Sigmoid colon (tissue), 7 donors: Measurements from ENCODE around the gene STK10. TPM values are rescaled to one million over a fixed set of nuclear protein-coding genes. Genes with fewer than 3 reads are reported as not detected.

Experiments used
- DNase-seq: peaks from one replicate; pipeline ENCODE4 v3.0.0-alpha.2; 2019
- H3K27ac ChIP-seq, 4 donors: fragments of 200-600 bp; sonication (generic); one replicate each; pipeline ENCODE4 v1.5.1; 2016 to 2019; ENCODE audit warnings: mild to moderate bottlenecking in 1 of 4
- H3K27me3 ChIP-seq, 3 donors: fragments of 200-600 bp; sonication (generic); one replicate each; pipeline ENCODE4 v1.5.1; 2019; ENCODE audit warnings: mild to moderate bottlenecking in 1 of 3
- H3K36me3 ChIP-seq, 4 donors: fragments of 200-600 bp; sonication (generic); one replicate each; pipeline ENCODE4 v1.5.1; 2016 to 2019
- H3K4me1 ChIP-seq, 4 donors: fragments of 200-600 bp; sonication (generic); one replicate each; pipeline ENCODE4 v1.5.1; 2017 to 2019
- H3K4me3 ChIP-seq, 4 donors: fragments of 200-600 bp; sonication (generic); one replicate each; pipeline ENCODE4 v1.5.1; 2017 to 2019; ENCODE audit warnings: mild to moderate bottlenecking in 2 of 4, moderate library complexity in 1 of 4
- H3K9me3 ChIP-seq, 4 donors: fragments of 200-600 bp in 3 of 4; sonication (generic) in 3 of 4; one replicate each; pipeline versions ENCODE4 v1.5.1 to v1.6.1; 2013 to 2019
- EP300 ChIP-seq, 4 donors: sonication (generic); formaldehyde crosslinking; IDR thresholded peaks; one replicate each; pipeline ENCODE4 v1.6.1; 2017; ENCODE audit warnings: antibody characterized with exemption in 4 of 4
- POLR2A ChIP-seq, 2 donors: fragments of 450-650 bp; IDR thresholded peaks; one replicate each; pipeline ENCODE4 v1.6.1; 2016; ENCODE audit warnings: antibody characterized with exemption in 2 of 2, mild to moderate bottlenecking in 2 of 2, moderate library complexity in 2 of 2
- POLR2AphosphoS5 ChIP-seq, 4 donors: sonication (generic); formaldehyde crosslinking; IDR thresholded peaks; one replicate each; pipeline ENCODE4 v1.6.1; 2017; ENCODE audit warnings: antibody characterized with exemption in 4 of 4
- WGBS, 2 donors: extraction: QIAGEN DNeasy Blood & Tissue Kit; methylation state at CpG; one replicate each; pipeline ENCODE4 v1.1.7; 2013; 5-methylcytosine and 5-hydroxymethylcytosine counted together
- intact Hi-C: fragments of 100-400 bp; cut with DNase I; formaldehyde crosslinking; loops from one replicate; pipeline ENCODE4 v1.15.1; 2023
- polyA plus RNA-seq, 3 donors: library from polyadenylated mRNA; stranded (reverse); fragments of 200-250 nt; gene quantifications; one replicate each; pipeline ENCODE4 v1.2.3, GENCODE V29; 2013
- total RNA-seq, 4 donors: library from RNA; depleted of rRNA; stranded (reverse); fragments of >200 nt; gene quantifications; one replicate each; pipeline ENCODE4 v1.1.0, GENCODE V29; 2016
- TF ChIP-seq, protein P1 (sequence below), 4 experiments: fragments of 450-650 bp in 3 of 4; fragments of 200-600 bp in 1 of 4; IDR thresholded peaks; one replicate each; pipeline ENCODE4 v1.5.1; 2016 to 2019; ENCODE audit warnings: antibody characterized with exemption in 4 of 4, mild to moderate bottlenecking in 3 of 4, moderate library complexity in 2 of 4
- donor health status: healthy with polysubstance abuse.
- donor health status: Bipolar disorder and iron deficiency.
- donor health status: healthy.

The STK10 gene
- total and polyA plus RNA-seq, 7 donors = 4.2 to 28.6 (median 12.5) TPM

DNA sequence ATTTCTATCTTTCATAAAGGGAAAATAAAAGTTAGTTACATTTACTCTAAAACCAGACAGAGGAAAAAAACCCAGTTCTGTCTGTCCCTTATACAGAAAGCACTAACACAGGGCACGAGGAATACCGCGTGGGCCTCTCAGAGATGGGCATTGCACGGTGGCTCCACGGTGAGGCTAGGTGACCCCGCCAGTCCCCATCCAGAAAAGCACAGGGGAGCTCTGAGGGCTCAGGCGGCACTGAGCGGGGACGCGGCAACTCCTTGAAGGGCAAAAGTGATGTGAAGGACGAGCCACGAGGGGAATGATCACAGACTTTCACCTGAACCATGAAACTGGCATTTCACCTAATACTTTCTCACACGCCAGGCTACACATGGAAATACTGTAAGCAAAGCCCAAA lies 145.8 kb downstream of the STK10 start:
- Histone ChIP-seq H3K27me3 (no peaks in the 10 kb centered on the region), H3K9me3 (no peaks in the 10 kb centered on the region), H3K4me3 (no peak overlapping the region), H3K36me3 (peaks cover 0 to 13% (median 4%) of the 10 kb centered on the region in 4 donors), H3K27ac (no peak overlapping the region), H3K4me1 (no peaks in the 10 kb centered on the region)
- WGBS, 2 donors = 88 to 92% methylated on average over 13 of the region's 13 CpGs
- TF ChIP-seq POLR2A (IDR thresholded peaks at IDR 0.05) (no peak), EP300 (IDR thresholded peaks at IDR 0.05) (no peak), POLR2AphosphoS5 (IDR thresholded peaks at IDR 0.05) (no peak)
- TF ChIP-seq, protein P1, sequence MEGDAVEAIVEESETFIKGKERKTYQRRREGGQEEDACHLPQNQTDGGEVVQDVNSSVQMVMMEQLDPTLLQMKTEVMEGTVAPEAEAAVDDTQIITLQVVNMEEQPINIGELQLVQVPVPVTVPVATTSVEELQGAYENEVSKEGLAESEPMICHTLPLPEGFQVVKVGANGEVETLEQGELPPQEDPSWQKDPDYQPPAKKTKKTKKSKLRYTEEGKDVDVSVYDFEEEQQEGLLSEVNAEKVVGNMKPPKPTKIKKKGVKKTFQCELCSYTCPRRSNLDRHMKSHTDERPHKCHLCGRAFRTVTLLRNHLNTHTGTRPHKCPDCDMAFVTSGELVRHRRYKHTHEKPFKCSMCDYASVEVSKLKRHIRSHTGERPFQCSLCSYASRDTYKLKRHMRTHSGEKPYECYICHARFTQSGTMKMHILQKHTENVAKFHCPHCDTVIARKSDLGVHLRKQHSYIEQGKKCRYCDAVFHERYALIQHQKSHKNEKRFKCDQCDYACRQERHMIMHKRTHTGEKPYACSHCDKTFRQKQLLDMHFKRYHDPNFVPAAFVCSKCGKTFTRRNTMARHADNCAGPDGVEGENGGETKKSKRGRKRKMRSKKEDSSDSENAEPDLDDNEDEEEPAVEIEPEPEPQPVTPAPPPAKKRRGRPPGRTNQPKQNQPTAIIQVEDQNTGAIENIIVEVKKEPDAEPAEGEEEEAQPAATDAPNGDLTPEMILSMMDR (IDR thresholded peaks at IDR 0.05) = no peak
- no peak for DNase-seq
- intact Hi-C loops = loop anchor here (10.0 kb wide), 1 partner anchor 627 kb away; the partner anchor contains the start of gene FGF18

DNA sequence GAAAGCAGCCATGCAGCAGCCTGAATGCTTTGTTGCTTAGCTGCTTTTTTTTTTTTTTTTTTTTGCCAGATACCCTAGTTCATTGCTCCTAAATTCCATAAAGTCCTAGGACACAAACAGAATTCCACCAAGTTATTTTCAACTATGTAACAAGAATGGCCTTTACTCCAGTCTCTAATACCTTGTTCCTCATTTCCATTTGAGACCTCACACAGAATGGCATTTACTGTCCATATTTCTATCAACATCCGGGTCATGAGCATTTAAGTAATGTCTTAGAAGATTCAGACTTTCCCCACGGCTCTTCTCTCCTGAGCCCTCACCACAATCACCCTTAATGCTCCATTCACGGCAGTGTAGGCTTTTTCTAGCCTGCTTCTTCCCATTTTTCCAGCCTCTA lies 149.9 kb downstream of the STK10 start:
- peaks cover 0 to under 1% (median 0%) of the 10 kb centered on the region in 4 donors for H3K36me3 ChIP-seq
- H3K9me3 ChIP-seq = no peaks in the 10 kb centered on the region
- TF ChIP-seq POLR2A (IDR thresholded peaks at IDR 0.05) = no peak
- TF ChIP-seq, protein P1 (IDR thresholded peaks at IDR 0.05) = no peak
- TF ChIP-seq EP300 (IDR thresholded peaks at IDR 0.05) = no peak
- no peak for TF ChIP-seq POLR2AphosphoS5 (IDR thresholded peaks at IDR 0.05)
- no peak overlapping the region for H3K27ac ChIP-seq
- no peak for DNase-seq
- no peaks in the 10 kb centered on the region for H3K4me1 ChIP-seq
- no peak overlapping the region for H3K4me3 ChIP-seq
- intact Hi-C loops = no loop called here
- WGBS, 2 donors = 74 to 90% methylated on average over 3 of the region's 3 CpGs
- no peaks in the 10 kb centered on the region for H3K27me3 ChIP-seq

GRCh38 chr5:172035049-172035448 lies 153.0 kb downstream of the STK10 start:
- Histone ChIP-seq H3K4me1 (no peaks in the 10 kb centered on the region), H3K9me3 (no peaks in the 10 kb centered on the region), H3K4me3 (no peak overlapping the region), H3K27ac (no peak overlapping the region), H3K27me3 (no peaks in the 10 kb centered on the region), H3K36me3 (no peaks in the 10 kb centered on the region)
- TF ChIP-seq EP300 (IDR thresholded peaks at IDR 0.05) (no peak), POLR2AphosphoS5 (IDR thresholded peaks at IDR 0.05) (no peak), POLR2A (IDR thresholded peaks at IDR 0.05) (no peak)
- TF ChIP-seq, protein P1 (IDR thresholded peaks at IDR 0.05) = no peak
- no peak for DNase-seq
- intact Hi-C loops = no loop called here
- 12 to 17% methylated on average over 2 of the region's 2 CpGs for WGBS, 2 donors

DNA sequence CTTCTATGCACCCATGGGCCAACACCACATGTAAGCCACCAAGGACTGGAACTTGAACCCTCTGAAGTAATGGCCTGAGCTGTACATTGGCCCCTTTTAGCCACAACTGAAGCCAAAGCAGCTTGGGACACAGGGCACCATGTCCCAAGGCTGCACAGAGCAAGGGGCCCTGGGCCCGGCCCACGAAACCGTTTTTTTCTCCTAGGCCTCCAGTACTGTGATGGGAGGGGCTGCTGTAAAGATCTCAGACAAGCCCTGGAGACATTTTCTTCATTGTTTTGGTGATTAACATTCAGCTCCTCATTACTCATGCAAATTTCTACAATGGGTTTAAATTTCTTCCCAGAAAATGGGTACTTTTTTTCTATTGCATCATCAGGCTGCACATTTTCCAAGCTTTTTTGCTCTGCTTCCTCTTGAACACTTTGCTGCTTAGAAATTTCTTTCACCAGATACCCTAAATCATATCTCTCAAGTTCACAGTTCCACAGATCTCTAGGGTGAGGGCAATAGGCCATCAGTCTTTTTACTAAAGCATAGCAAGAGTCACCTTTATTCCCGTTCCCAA lies 156.0 kb downstream of the STK10 start:
- Histone ChIP-seq H3K27me3 (no peaks in the 10 kb centered on the region), H3K27ac (no peak overlapping the region), H3K4me3 (no peak overlapping the region), H3K4me1 (no peaks in the 10 kb centered on the region), H3K36me3 (no peaks in the 10 kb centered on the region), H3K9me3 (no peaks in the 10 kb centered on the region)
- intact Hi-C loops = no loop called here
- TF ChIP-seq POLR2A (IDR thresholded peaks at IDR 0.05) (no peak), EP300 (IDR thresholded peaks at IDR 0.05) (no peak), POLR2AphosphoS5 (IDR thresholded peaks at IDR 0.05) (no peak)
- TF ChIP-seq, protein P1 (IDR thresholded peaks at IDR 0.05) = no peak
- 96% methylated on average over 4 of the region's 4 CpGs for WGBS, 2 donors
- no peak for DNase-seq

GRCh38 chr5:172029876-172030275 lies 158.1 kb downstream of the STK10 start:
- intact Hi-C loops = no loop called here
- DNase-seq = no peak
- Histone ChIP-seq H3K27ac (no peak overlapping the region), H3K4me1 (no peaks in the 10 kb centered on the region), H3K9me3 (no peaks in the 10 kb centered on the region), H3K27me3 (no peaks in the 10 kb centered on the region), H3K36me3 (no peaks in the 10 kb centered on the region), H3K4me3 (no peak overlapping the region)
- TF ChIP-seq POLR2A (IDR thresholded peaks at IDR 0.05) = no peak
- TF ChIP-seq POLR2AphosphoS5 (IDR thresholded peaks at IDR 0.05) = no peak
- TF ChIP-seq, protein P1 (IDR thresholded peaks at IDR 0.05) = no peak
- TF ChIP-seq EP300 (IDR thresholded peaks at IDR 0.05) = no peak
